Stimulated activated naive CD8-positive, alpha-beta T cell treated with anti-CD3 and anti-CD28 coated beads, Interleukin-15, Interleukin-2, amounts not matched to agents 100 ng/mL and 50 ng/mL, for 24 hours (primary cell): Measurements from ENCODE around the gene DEGS1.
"Not testable (repeated sequence)": the region's sequence is repeated elsewhere in the genome, so short reads cannot be mapped to it uniquely, and the experiment has no call there.

Source experiments
- H3K27ac Mint-ChIP-seq: one replicate; pipeline ENCODE4 v1.8.0; 2021; ENCODE audit warnings: mild to moderate bottlenecking, mixed read lengths
- H3K27me3 Mint-ChIP-seq: one replicate; pipeline ENCODE4 v1.8.0; 2021; ENCODE audit warnings: mixed read lengths
- H3K36me3 Mint-ChIP-seq: one replicate; pipeline ENCODE4 v1.8.0; 2021; ENCODE audit warnings: low read depth, mixed read lengths
- H3K4me1 Mint-ChIP-seq: one replicate; pipeline ENCODE4 v1.8.0; 2021; ENCODE audit warnings: low read depth, mixed read lengths
- H3K4me3 Mint-ChIP-seq: one replicate; pipeline ENCODE4 v1.8.0; 2021; ENCODE audit warnings: mild to moderate bottlenecking, mixed read lengths
- H3K9me3 Mint-ChIP-seq: one replicate; pipeline ENCODE4 v1.8.0; 2021; ENCODE audit warnings: mixed read lengths

DEGS1 gene

GRCh38 chr1:224193319-224193966 is 10.4 kb downstream of the DEGS1 start:
- H3K4me3 Mint-ChIP-seq = no peak overlapping the region
- H3K9me3 Mint-ChIP-seq = no peaks in the 10 kb centered on the region
- peaks cover 44% of the 10 kb centered on the region for H3K36me3 Mint-ChIP-seq
- H3K4me1 Mint-ChIP-seq = peaks cover 31% of the 10 kb centered on the region
- H3K27ac Mint-ChIP-seq = no peak overlapping the region
- no peaks in the 10 kb centered on the region for H3K27me3 Mint-ChIP-seq

- peaks cover 15% of the 10 kb centered on the region for H3K4me1 Mint-ChIP-seq
- H3K27me3 Mint-ChIP-seq = no peaks in the 10 kb centered on the region
- no peak overlapping the region for H3K27ac Mint-ChIP-seq
- peaks cover 27% of the 10 kb centered on the region for H3K36me3 Mint-ChIP-seq
- no peak overlapping the region for H3K4me3 Mint-ChIP-seq
- H3K9me3 Mint-ChIP-seq = no peaks in the 10 kb centered on the region
Measured at GRCh38 chr1:224196813-224197600, 14.0 kb downstream of the DEGS1 start.

DNA sequence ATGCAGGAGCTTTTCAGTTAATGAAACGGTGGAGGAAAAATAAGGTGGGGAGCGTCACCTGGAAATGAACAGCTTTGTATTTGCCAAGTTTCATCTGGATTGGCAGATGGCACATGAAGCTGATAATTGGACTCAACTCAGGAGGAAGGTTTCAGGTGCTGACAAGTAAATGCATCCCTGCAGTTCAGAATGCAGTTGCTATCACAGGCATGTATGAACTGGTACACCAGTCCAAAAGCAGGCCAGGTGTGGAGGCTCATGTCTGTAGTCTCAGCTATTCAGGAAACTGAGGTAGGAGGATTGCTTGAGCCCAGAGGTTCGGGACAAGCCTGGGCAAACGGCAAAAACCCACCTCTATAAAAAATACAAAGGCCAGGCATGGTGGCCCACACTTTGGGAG is 15.5 kb downstream of the DEGS1 start:
- Mint-ChIP-seq H3K4me1 (peaks cover 16% of the 10 kb centered on the region), H3K36me3 (peaks cover 16% of the 10 kb centered on the region), H3K27ac (no peak overlapping the region), H3K9me3 (no peaks in the 10 kb centered on the region), H3K4me3 (no peak overlapping the region), H3K27me3 (no peaks in the 10 kb centered on the region)

DNA sequence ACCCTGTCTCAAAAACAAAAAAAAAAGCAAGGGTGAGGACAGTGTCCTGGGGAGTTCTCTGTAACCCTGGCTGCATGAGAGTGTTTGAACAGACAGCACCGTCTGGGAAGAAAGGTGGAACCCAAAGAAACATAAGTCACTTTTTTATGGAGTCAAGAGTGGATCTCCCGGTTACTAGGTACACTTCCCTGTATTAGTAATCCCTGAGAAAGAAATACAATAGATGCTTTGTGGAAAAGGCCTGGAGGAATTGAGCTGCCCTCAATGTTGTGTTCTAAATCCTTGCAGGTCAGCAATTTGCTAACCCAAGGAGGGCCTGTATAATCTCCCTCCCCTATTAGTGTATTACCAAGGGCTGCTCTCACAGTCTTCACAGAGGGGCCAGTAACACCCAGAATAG is 16.6 kb downstream of the DEGS1 start:
- H3K27ac Mint-ChIP-seq = no peak overlapping the region
- H3K4me1 Mint-ChIP-seq = peaks cover 23% of the 10 kb centered on the region
- peaks cover 9% of the 10 kb centered on the region for H3K36me3 Mint-ChIP-seq
- H3K9me3 Mint-ChIP-seq = no peaks in the 10 kb centered on the region
- H3K4me3 Mint-ChIP-seq = no peak overlapping the region
- H3K27me3 Mint-ChIP-seq = no peaks in the 10 kb centered on the region

DNA sequence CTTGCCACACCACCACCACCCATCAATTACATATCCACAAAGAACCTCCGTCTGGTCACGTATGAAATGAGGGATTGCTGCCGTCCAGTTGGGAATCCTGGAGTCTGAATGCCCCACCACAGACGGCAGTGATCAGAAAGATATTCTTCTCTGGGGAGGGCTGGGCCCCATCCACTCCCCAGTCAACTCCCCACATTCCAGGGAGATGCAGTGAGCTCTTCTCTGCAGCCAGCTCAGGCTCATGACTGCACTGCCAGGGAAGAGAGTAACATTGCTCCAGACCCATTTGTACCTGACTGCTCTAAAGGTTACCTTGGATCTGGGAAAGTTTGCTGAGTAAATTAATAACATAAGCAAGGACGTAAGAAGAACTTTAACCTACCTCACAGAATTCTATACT is 18.3 kb downstream of the DEGS1 start:
- H3K9me3 Mint-ChIP-seq = no peaks in the 10 kb centered on the region
- peaks cover 28% of the 10 kb centered on the region for H3K4me1 Mint-ChIP-seq
- H3K27ac Mint-ChIP-seq = no peak overlapping the region
- H3K27me3 Mint-ChIP-seq = no peaks in the 10 kb centered on the region
- no peaks in the 10 kb centered on the region for H3K36me3 Mint-ChIP-seq
- H3K4me3 Mint-ChIP-seq = no peak overlapping the region

DNA sequence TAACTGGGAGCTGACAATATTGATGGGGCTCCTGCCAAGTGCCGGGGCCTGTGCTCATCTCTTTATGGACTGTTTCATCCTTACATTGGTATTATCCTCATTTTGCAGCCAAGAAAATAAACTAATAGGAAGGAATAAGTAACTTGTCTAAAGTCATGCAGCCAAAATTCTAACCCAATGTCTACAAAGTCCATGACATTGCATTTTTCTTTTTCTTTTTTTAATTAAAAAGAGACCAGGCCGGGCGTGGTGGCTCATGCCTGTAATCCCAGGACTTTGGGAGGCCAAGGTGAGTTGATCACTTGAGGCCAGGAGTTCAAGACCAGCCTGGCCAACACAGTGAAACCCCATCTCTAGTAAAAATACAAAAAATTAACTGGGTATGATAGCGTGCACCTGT is 18.8 kb downstream of the DEGS1 start:
- Mint-ChIP-seq H3K4me3 (no peak overlapping the region), H3K27me3 (no peaks in the 10 kb centered on the region), H3K36me3 (no peaks in the 10 kb centered on the region), H3K9me3 (no peaks in the 10 kb centered on the region), H3K4me1 (peaks cover 28% of the 10 kb centered on the region), H3K27ac (no peak overlapping the region)

DNA sequence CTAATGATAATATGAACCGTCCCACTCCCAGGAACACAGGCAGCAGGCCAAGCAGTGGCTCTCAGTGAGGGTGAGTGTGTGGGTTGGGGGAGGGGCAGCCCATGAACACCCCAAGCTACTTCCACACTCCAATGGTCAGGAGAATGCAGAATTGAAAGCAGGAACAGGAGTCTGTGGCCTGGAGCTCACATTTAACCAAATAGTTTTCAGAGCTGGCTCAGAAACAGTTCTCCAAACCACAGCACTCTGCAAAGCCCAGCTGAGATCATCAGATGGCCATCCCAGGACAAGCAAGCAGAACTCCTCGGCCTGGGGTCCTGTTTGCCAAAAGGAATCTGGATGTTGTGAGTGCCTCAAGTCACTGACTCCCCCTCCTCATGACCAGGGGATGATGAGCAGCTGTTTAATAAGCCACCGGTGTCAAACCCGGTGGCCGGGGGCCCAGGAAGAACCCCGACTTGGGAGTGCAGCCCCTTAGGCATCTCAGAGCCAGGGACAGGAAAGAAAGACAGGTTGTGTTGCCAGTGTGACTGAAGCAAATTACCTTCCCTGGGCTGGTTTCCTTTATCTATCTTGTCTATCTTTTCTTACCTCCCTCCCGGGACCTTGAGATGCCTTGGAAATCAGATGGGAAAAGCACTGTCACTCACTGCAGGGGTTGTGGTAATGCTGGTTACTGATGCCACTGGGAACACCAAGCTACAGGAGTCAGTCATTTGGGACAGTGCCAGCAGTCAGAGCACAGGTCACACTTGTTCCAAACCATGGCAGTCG is 20.4 kb downstream of the DEGS1 start:
- Mint-ChIP-seq H3K27me3 (no peaks in the 10 kb centered on the region), H3K4me3 (no peak overlapping the region), H3K36me3 (no peaks in the 10 kb centered on the region), H3K27ac (peak overlapping the region; percentile 61), H3K9me3 (no peaks in the 10 kb centered on the region), H3K4me1 (peaks cover 28% of the 10 kb centered on the region)

DNA sequence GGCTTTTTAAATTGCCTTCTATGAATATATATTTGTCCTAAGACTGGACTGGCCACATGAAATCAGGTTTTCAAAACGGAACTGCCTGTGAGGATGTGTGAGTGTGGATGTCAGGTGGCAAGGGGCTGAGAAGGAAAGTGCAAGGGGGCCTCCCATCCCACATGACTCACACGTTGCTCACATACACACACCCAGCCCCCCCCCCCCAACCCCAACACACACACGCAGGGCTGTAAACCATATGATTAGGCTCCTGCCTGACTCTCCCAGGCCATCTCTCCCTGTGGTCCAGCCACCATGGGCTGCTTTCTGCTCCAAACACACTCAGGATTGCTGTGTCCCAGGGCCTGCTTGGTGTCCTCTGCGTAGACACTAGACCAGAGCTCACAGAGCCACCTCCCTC is 22.4 kb downstream of the DEGS1 start:
- Mint-ChIP-seq H3K4me3 (peak overlapping the region; percentile 18), H3K9me3 (no peaks in the 10 kb centered on the region), H3K27me3 (no peaks in the 10 kb centered on the region), H3K36me3 (no peaks in the 10 kb centered on the region), H3K27ac (peak overlapping the region; percentile 83), H3K4me1 (peaks cover 28% of the 10 kb centered on the region)

DNA sequence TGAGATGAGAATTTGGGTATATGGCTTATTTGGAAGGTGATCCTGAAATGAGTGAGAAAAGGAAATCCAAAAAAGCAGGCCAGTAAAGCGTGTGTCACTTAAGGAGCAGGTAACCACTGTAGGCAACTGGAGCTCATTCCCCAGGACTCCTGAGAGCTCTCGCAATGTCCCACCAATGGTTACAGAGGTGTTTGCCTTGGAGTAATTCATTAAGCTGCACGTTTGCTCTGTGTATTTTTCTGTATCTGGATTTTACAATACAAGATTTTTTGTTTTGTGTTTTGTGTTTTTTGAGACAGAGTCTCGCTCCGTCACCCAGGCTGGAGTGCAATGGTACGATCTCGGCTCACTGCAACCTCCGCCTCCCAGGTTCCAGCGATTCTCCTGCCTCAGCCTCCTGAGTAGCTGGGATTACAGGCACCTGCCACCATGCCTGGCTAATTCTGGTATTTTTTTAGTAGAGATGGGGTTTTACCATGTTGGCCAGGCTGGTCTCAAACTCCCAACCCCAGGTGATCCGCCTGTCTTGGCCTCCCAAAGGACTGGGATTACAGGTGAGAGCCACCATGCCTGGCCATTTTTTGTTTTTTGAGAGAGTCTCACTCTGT is 23.0 kb downstream of the DEGS1 start:
- Mint-ChIP-seq H3K4me3 (peak overlapping the region; percentile 18), H3K4me1 (peaks cover 28% of the 10 kb centered on the region), H3K27ac (peak overlapping the region; percentile 83)
- not testable (repeated sequence) for H3K9me3 Mint-ChIP-seq, H3K36me3 Mint-ChIP-seq, H3K27me3 Mint-ChIP-seq

DNA sequence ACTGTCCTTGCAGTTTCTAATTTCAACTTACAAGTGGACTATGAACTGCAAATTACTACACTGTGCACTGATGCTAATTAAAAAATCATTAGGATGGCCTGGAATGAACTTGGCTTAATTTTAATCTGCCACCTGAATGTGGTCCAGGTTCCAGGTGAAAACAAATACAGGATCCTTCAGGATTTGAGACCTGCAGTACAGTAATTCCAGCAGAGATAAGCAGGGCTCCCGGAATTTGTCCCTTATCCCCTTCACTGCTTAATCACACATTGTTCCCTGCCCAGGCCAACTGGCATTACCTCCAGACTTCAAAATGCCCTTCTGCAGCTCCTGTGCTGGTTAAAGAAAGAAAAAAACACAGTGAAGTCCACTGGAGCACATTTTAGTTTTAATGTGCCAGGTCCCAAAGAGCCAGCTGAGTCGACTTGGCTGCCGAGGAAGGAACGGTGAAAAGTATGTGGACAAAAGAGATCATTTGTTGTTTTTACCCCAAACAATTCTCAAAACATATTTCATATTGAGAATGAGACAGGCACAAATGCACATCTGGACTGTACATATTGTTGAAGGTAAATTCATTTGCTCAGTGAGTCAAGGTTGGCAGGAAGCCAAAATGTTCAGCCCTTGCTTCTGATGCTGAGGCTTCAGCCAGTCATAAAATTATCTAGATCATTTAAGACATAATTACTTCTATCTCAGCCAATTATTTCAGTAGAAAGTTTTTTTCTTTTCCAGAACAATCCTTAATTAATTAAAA is 28.3 kb downstream of the DEGS1 start:
- Mint-ChIP-seq H3K27ac (no peak overlapping the region), H3K9me3 (no peaks in the 10 kb centered on the region), H3K36me3 (no peaks in the 10 kb centered on the region), H3K27me3 (no peaks in the 10 kb centered on the region), H3K4me1 (no peaks in the 10 kb centered on the region), H3K4me3 (no peak overlapping the region)

- Mint-ChIP-seq H3K27me3 (no peaks in the 10 kb centered on the region), H3K4me3 (no peak overlapping the region), H3K27ac (no peak overlapping the region), H3K4me1 (no peaks in the 10 kb centered on the region), H3K9me3 (no peaks in the 10 kb centered on the region), H3K36me3 (no peaks in the 10 kb centered on the region)
Measured at GRCh38 chr1:224212618-224213061, 29.6 kb downstream of the DEGS1 start.

DNA sequence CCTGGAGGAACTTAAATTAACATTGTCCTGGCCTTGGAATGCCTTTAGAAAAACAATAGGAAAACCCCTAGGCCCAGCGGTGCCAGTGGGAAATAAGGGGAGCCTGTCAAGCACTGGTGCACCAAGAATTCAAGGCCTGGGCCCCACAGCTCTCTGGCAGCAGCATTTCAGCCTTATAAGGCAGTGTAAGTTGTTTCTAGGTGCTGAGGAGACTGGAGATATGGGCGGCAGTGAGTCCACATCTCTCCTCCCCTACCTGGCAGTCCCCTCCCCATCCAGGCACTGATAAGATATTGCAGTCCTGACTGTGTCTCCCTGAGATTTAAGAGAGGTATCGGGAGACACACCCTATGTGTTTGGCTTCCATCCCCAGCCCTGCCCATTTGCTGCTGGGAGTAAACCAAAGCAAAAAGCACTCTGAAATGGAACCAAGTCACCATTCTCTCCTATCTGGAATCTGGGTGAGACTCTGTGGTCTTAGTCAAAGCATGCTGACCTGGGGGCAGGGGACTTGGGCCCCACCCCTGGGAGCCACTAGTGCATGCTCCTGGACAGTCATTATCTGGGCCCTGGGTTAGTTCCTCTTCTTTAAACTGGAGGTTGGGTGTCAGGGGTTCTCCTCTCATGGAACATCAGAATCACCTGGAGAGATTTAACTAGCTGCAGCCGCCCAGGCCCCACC is 30.5 kb downstream of the DEGS1 start:
- Mint-ChIP-seq H3K27ac (no peak overlapping the region), H3K27me3 (no peaks in the 10 kb centered on the region), H3K4me3 (no peak overlapping the region), H3K36me3 (no peaks in the 10 kb centered on the region), H3K4me1 (no peaks in the 10 kb centered on the region), H3K9me3 (no peaks in the 10 kb centered on the region)

- Mint-ChIP-seq H3K4me1 (no peaks in the 10 kb centered on the region), H3K4me3 (no peak overlapping the region), H3K27me3 (no peaks in the 10 kb centered on the region), H3K27ac (no peak overlapping the region), H3K36me3 (no peaks in the 10 kb centered on the region), H3K9me3 (no peaks in the 10 kb centered on the region)
Measured at GRCh38 chr1:224216382-224216781, 33.3 kb downstream of the DEGS1 start.
